GM18499 (cell line): ENCODE data around the gene TCEA3.

Experiments
- ATAC-seq: cut with Tn5 transposase; IDR thresholded peaks from one replicate; pipeline ENCODE4 v1.9.1; 2021; ENCODE audit warnings: moderate number of reproducible peaks; ENCODE audit not compliant: insufficient read depth, unreplicated experiment

Gene TCEA3

DNA sequence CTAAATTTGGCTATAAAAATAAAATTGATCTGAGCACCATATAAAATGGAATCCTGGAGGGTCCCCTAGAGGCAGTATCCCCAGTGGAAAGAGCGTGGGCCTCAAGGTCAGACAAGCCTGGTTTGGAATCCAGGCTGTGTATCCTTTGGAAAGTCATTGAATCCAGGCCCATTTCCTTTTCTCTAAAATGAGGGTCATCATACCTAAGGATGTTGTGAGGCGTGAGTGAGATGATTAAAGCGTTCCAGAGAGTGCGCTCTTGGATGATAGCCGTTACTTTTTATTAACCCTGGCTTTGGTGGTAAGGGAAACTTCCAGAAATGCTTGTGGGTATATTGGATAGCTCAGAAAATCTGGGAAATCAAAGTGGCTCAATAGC lies 54.2 kb downstream of the TCEA3 start:
- no peak for ATAC-seq

DNA sequence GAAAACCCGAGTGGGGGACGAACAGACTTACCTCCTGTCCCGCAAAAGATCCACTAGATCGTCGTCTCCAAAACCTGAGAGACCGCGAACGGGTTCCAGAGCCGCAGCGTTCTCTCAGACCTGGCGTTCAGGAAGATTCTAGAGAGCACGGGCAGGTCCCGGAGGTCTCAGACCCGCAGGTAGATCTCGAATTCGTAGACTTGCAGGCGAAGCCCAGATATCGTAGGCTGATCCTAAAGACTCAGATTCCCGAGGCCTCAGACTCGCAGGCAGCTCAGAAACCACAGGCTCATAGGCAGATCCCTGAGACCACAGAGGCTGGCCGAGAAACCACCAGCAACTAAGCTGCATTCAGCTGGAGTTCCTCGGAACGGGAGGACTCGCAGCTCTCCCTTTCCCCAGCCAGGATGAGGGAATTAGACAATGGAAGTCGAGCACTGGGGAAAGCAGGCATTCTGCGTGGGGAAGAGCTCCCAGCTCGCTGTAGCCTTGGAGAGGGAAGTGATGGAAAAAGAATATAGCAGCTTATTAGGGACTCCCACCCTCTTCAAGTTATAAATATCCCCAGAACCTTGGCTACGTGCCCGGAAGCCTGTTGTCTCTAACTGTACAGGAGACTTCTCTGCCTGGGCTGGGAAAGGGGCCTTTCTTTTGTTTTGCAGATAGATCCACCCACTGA lies 55.1 kb downstream of the TCEA3 start, which contains the start of gene ZNF436:
TSS of gene ZNF436 (minus strand) at position 502 of the 679 bp plus-strand sequence. CDS start 1,831 bp downstream, outside the sequence.
- no peak for ATAC-seq

DNA sequence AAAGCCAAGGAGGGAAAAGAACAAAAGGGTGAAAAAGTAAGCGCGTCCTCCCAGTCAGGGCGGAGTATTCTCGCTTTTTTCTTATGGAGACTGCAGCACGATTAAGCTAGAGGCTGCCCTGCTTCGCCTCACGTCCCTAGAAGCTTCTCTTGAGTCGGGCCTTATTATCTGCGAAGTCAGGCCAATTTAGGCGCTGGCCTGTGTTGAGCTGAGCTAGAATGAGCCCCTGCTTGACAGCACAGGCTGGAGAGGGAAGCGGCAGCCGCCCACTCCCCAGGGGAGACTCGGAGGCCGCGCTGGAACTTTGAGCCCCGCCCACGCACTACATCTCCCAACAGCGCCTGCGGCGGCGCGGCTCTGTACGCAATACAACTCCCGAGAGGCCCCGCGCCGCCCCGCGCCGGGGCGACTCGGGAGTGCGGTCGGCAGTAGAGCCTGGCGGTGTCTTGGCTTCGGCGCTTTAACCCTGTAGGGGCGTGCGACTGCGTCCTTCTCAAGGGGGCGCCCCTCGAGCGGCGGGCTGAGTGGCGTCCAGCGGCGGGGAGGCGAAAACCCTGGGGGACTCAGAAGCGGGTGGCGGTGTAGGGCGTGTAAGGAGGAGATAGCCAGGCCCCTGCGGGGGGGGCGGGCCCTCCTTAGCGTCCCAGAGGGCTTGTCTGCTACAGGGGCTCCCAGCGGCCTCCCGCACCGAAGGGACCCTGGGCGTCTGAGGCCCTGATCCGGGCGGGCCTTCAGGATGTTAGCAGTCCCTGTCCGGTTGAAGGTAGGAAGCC lies 55.8 kb downstream of the TCEA3 start:
- ATAC-seq = peak; percentile 33

DNA sequence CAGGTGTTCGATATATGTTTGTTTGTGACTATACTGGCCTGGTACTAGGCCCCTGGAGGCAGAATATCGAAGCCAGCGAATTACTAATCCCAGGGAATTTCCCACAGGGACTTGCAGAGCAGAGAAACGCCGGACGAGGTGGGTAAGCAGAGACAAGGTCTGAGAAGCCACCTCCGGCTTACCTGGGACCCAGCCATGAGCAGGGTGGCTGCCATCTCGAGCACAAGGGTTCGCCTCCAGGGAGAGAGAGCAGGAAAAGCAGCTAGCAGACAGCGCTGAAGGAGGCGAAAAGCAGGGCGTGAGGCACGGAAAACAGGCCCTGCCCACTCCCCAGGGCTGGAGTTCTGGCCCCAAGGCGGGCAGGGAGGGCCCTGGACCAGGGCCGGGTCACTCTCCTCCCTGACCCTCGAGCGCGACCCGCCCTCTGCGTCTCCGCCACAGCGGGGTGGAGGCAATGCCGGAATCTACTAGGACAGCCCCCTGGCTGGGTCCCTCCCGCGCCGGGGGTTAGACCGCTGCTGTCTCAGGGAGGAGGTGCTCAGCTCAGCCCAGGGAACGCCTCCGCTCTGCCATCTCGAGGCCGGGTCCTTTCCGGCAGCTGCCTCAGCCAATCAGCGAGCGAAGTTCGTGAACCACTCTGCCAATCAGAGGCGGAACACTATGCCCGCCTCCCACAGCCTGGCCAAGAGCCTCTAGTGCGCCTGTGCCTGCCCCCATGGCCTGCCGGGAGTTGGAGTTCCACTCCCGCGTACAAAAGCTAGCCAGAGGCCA lies 56.6 kb downstream of the TCEA3 start:
- ATAC-seq = peak; percentile 79

GRCh38 chr1:23367451-23367790 lies 57.1 kb downstream of the TCEA3 start:
- ATAC-seq = no peak

DNA sequence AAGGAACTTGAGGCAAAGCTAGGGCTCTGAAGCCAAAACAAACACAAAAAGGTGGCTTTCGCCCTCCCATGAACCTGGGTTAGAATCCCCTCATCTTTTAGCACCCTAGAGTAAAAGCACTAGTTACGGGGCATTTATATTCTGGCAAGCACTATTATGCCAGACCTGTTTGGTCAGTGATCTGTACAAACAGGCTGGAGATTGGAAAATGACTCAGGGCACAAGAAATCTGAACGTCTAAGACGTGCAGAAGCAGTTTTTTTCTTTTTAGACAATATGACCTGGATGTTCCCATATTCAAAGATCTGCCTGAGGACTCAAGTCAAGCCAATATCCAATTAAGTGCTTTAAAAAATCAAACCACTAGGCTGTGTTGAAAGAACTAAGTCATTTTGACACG lies 58.0 kb downstream of the TCEA3 start:
- ATAC-seq = no peak

GRCh38 chr1:23366146-23366545 lies 58.4 kb downstream of the TCEA3 start:
- no peak for ATAC-seq

DNA sequence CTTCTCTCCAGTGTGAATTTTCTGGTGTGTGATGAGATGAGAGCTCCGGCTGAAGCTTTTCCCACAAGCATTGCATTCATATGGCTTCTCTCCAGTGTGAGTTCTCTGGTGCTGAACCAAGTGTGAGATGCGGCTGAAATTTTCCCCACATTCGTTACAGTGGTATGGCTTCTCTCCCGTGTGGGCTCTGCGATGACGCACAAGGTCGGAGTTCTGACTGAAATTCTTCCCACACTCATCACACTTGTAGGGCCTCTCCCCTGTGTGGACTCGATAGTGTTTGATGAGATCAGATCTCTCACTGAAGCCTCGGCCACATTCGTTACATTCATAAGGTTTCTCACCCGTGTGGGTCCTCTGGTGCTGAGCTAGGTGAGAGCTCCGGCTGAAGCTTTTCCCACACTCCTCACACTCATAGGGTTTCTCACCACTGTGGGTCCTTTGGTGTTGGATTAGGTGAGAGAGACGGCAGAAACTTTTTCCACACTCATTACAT lies 62.3 kb downstream of the TCEA3 start:
- no peak for ATAC-seq

- ATAC-seq = no peak
These were observed 66.2 kb downstream of the TCEA3 start for GRCh38 chr1:23358310-23358875.

- ATAC-seq = no peak
These were observed 67.2 kb downstream of the TCEA3 start for GRCh38 chr1:23357138-23357908.

GRCh38 chr1:23356471-23357137 lies 67.9 kb downstream of the TCEA3 start:
- ATAC-seq = no peak

DNA sequence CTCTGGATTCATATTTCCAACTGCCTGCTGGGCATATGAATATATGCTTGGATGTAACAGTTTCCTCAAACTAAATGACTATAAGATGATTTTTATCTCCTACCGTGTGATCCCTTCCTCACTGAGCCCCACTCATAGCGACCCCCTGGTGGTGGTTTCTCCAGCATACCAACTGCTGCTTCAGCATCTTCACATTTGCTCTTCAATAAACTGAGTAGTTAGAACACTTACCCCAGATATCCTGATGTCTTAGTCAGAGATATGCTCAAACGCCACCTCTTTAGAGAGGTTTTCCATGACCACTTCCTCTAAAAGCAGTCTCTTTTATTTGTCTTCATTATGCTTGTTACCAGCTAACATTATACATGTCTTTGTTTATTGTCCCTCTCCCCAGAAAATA lies 70.3 kb downstream of the TCEA3 start:
- ATAC-seq = no peak

DNA sequence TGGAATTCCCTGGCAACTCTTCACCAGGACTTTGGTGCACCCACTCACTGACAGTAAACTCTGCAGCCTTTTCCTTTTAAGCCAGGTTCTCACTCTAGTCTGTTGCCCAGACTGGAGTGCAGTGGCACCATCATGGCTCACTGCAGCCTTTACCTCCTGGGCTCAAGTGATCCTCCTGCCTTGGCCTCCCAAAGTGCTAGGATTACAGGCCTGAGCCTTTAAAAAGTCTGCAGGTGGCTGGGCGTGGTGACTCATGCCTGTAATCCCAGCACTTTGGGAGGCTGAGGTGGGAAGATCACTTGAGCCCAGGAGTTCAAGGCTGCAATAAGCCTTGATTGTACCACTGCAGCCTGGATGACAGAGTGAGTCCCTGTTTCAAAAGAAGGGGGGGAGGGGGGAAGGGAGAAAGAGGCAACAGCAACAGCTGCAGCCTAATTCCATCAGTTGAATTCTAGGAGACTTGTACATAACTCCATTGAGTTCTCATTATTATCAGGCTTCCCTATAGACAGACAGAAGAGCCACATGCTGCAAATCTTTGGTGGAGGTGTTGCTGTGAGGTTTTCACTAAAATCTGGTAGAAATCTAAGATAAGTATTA lies 72.4 kb downstream of the TCEA3 start:
- ATAC-seq = no peak

GRCh38 chr1:23345920-23346319 lies 78.6 kb downstream of the TCEA3 start:
- no peak for ATAC-seq

- ATAC-seq = no peak
These were observed 79.5 kb downstream of the TCEA3 start for GRCh38 chr1:23344987-23345472.

- peak; percentile 86 for ATAC-seq
These were observed 80.2 kb downstream of the TCEA3 start, which contains the start of gene HNRNPR for GRCh38 chr1:23344111-23344986. Gene HNRNPR, minus strand, starts transcription at chr1:23344284. Its CDS starts 3,276 bp downstream, at chr1:23341008.

GRCh38 chr1:23343221-23344110 lies 81.1 kb downstream of the TCEA3 start:
- ATAC-seq = no peak
